ENCODE results near the gene SUN1.

The SUN1 gene

DNA sequence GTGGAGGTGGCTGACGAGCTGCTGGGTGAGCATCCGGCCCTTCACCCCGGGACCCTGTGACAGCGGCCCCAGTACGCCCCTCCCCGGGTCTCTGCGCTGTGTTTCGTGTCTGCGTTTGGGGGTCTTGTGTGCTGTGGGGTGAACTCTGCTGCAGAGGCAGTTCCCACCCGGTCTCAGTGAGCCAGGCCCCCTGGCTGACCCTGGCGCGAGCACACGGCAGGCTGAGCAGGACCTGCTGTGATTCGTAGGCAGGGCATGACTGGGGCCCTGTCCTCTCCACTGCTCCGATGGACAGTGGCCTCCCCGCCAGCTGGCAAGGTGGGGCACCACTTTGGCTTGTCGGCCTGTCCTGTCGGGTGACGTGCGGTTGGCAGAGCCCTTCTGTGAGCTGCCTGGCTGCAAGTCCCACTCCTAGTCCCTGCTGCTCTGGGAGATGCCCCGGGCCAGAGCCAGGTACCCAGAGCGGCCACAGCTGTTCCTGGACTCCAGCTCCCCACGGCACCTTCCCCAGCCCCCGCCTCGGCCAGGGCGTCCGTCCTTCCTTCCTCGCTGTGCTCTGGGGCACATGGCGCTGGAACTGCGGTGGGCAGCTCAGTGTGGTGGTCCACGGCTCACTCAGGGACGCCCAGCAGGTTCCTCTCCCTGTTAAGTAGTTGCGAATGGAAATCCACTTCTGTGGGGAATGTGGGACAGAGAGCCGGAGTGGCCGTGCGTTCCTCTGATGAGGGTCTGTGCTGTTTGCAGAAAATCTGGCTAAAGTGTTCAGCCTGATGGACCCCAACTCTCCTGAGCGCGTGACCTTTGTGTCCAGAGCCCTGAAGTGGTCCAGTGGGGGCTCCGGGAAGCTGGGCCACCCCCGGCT, 54.6 kb downstream of the SUN1 start:
- DNase-seq (ENCODE audit: extremely low spot score, insufficient read length, low read depth): no peak
- no peak for FAIRE-seq

DNA sequence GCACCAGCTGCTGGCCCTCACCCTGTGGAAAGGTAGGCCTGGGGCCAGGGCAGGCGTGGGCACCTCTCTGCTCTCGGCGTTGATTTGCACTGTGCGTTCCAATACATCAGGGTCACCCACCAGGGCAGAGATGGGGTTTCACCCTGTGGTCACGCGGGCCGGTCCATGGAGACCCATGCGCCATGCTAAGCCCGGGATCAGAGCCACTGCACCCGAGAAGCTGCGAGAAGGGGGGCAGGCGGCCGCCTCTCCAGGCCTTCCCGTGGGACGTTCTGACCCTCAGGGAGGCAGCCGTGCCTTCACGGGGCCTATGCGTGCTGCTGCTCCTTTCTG, 55.2 kb downstream of the SUN1 start:
- DNase-seq (ENCODE audit: extremely low spot score, insufficient read length, low read depth): no peak
- FAIRE-seq: no peak

DNA sequence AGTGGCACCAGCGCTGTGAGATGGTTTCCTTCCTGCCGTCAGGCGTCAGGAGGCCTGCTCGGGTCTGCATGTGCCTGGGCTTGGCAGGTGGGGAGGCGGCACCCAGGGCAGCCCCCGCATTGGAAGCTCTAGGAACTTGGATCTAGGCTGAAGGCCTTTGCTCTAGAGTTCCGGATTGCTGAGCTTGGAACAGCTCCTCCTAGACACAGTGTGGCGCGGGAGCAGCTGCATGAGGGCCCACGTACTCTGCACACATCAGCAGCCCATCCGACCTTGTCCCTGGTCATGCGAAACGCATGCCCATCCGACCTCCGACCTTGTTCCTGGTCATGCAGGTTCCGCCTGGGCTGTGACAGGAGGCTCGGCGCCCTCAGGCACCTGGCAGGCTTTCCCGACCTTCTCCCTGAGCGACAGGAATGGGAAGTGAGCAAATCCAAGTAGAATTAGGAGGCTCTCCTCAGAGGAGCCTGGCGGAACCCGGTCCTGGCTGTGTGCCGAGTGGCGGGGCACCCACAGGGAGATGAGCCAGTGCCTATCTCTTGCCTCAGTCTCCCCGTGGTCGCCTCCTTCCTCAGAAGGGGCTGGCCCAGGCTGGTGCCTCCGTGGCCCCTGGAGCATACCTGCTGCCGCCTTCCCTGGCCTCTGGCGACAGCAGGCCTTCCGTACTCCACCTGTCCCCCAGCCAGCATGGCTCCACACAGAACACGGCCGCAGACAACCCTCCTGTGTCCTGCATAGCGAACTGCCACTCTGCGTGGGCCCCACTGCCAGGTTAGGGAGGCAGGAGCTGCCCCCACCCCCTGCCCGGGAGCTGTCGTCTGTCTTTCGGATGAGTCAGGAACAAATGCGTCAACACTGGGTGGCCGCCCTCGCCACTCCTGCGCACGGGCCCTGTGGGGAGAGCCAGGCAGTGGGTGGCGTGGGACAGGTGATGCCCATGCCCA, 56.1 kb downstream of the SUN1 start:
- DNase-seq (ENCODE audit: extremely low spot score, insufficient read length, low read depth): no peak
- no peak for FAIRE-seq

DNA sequence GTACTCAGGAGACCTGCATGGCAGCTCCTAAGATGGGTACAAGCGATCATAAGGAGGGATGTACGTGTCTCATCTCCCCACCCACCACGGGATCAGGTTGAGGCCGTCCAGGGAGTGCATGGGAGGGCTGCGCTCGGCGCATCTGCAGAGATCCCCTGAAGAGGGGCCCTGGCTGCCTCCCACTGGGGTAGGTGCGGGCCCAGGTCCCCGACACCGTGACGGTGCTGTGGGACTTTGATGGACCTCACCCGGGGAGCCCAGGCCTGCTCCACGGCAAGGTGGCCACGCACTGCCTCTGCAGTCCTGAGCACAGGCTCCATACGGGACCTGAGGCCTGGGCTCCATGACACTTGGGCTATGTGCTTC, 56.7 kb downstream of the SUN1 start:
- DNase-seq (ENCODE audit: extremely low spot score, insufficient read length, low read depth): no peak
- FAIRE-seq: no peak

DNA sequence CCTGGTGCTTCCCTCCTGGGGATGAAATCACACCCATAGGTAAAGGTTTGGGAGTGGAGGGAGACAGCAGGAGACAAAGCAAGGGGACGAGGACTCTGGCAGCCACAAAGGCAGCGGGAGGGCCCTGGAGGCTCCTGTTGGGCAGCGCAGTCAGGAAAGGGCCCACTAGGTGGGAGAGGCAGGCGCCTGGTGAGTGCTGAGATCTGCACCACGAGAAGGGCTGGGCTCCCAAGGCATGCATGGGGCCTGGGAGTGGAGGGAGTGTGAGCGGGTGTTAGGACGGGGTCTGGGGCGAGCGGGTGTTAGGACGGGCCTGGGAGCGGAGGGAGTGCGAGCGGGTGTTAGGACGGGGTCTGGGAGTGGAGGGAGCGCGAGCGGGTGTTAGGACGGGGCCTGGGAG, 57.1 kb downstream of the SUN1 start:
- FAIRE-seq: no peak
- no peak for DNase-seq (ENCODE audit: extremely low spot score, insufficient read length, low read depth)

DNA sequence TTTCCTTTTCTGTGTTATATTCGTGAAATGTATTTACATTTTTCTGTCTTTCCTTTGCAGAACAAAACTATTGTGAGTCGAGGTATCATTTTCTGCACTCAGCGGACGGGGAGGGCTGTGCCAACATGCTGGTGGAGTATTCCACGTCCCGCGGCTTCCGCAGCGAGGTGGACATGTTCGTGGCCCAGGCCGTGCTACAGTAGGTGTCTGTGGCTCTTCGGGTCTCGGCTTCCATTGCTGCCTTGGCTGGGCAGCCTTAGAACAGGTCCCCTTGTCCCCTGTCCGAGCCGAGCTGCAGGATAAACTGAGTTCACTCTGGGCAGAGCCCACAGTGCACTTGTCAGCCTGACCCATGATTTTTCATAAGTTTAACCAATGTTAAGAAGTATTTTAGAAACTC, 58.6 kb downstream of the SUN1 start:
- FAIRE-seq: no peak

DNA sequence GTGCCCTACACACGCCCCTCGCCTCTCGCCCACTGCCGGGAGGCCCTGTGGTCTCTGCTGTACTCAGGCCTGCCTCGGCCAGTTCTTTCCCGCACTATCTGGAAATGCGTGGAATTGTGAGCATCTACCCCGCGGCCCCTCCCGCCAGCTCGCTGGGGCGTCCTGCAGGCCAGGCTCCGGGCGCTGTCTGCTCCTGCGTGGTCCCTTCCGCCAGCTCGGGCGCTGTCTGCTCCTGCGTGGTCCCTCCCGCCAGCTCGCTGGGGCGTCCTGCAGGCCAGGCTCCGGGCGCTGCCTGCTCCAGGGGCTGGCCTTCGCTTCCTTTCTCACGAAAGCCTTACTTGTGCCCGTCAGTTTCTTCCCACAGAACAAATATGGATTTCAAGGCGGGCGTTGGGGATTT, 59.0 kb downstream of the SUN1 start:
- DNase-seq (ENCODE audit: extremely low spot score, insufficient read length, low read depth) (no peak), FAIRE-seq (no peak)

More for the DNA sequence above, 58.6 kb downstream of the SUN1 start:
- DNase-seq (ENCODE audit: extremely low spot score, insufficient read length, low read depth): no peak

DNA sequence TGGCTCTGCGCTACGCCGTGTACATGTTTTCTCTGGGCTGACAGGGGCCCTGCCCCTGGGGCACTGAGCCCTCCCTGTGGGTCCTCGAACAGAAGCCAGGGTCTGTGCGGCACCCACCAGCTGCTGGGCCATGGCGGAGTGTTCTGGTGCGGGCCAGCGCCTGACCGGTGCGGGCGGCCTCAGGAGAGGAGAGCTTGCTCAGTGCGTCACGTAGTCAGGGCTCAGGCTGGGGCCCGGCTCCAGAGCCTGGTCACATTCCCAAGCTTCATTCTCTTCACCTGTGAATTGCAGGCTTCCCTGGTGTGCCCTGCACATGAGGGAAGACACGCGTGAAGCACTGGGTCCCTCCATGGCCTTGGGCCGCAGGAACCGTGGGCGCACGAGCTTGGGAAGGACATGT, 59.5 kb downstream of the SUN1 start:
- DNase-seq (ENCODE audit: extremely low spot score, insufficient read length, low read depth) (no peak), FAIRE-seq (no peak)

DNA sequence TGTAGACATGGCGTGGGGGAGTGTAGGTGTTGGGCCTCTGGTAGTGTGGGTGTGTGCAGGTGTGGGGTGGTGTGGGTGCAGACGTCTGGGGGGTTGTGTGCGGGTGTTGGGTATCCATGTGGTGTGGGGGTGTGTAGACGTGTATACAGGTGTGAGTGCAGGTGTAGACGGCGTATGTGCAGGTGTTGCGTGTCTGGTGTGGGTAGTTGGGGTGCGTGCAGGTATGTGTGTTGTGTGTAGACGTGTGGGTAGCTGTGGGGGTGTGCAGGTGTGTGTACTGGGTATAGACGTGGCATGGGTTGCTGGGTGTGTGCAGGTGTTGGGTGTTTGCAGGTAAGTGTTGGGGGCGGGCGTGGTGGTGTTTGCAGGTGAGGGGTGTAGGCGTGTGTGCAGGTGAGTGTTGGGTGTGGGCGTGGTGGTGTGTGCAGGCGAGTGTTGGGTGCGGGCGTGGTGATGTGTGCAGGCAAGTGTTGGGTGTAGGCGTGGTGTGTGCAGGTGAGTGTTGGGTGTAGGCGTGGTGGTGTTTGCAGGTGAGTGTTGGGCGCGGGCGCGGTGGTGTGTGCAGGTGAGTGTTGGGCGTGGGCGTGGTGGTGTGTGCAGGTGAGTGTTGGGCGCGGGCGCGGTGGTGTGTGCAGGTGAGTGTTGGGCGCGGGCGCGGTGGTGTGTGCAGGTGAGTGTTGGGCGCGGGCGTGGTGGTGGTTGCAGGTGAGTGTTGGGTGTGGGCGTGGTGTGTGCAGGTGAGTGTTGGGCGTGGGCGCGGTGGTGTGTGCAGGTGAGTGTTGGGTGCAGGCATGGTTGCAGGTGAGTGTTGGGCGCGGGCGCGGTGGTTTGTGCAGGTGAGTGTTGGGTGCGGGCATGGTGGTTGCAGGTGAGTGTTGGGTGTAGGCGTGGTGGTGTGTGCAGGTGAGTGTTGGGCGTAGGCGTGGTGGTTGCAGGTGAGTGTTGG, 60.6 kb downstream of the SUN1 start:
- DNase-seq (ENCODE audit: extremely low spot score, insufficient read length, low read depth) (no peak), FAIRE-seq (no peak)

DNA sequence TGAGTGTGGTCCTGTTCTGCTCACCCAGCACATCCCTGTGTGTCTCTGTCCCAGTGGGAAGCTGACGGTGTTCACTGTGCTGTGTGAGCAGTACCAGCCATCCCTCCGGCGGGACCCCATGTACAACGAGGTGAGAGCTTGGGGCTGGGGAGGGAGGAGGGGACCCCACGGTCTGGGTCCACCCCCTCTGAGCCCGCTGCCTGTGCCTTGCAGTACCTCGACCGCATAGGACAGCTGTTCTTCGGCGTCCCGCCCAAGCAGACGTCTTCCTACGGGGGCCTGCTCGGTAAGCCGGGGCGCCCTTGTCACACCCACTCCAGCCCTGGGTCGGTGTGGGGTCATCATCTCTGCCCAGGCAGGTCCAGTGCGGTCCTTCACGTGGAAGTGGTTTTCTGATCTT, 61.4 kb downstream of the SUN1 start:
- no peak for DNase-seq (ENCODE audit: extremely low spot score, insufficient read length, low read depth)
- FAIRE-seq: no peak

DNA sequence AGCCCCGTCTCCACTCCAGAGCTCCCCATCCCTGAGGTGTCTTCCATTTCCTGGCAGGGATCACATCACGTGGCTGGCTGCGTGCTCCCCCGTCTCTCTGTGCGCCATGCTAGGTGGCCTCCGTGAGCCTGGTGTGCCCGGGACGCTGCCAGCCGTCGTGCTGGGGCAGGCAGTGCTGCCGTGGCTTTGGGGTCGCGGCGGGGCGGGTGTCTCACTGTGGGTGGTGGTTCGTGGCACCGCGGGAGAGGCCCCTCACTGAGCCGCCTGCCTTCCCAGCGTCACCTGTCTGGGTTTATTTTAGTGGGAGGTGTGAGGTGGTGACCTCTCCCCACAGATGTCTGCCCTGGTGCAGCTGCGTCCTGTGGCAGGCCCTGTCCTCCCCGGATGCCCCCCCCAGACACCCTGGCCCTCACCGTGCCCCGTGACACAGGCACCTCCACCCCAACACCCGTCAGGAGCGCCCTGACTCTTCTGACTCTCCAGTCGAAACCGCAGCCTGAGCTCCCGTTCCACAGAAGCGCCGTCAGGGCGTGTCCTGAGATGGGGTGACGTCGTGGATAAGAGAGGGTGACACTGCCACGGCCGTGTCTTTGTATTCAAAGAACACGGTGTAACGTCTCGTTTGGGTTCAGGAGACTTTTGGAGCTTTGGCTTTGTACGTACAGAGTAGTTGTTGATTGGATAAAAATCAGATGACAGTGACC, 62.0 kb downstream of the SUN1 start:
- no peak for FAIRE-seq
- DNase-seq (ENCODE audit: extremely low spot score, insufficient read length, low read depth): no peak

DNA sequence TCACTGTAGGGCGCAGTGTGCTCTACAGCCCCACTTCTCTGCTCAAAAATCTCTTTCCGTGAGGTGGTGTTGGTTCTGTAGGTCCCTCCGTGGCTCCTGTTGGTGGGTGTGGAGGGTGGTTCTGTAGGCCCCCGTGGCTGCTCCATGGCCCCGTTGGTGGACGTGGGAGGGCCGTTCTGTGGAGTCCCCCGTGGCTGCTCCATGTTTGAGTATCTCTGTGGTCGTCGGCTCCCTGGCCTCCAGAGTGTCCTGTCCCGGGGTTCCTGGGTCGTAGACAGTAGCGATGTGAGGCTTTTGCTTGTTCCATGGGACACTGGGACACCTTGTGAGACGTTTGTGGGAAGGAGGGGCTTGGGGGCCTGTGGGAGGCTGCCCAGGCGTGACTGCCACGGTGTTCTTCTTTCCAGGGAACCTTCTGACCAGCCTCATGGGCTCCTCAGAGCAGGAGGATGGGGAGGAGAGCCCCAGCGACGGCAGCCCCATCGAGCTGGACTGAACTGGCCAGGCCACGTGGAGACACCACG, 62.7 kb downstream of the SUN1 start:
- FAIRE-seq: no peak
- DNase-seq (ENCODE audit: extremely low spot score, insufficient read length, low read depth): no peak

DNA sequence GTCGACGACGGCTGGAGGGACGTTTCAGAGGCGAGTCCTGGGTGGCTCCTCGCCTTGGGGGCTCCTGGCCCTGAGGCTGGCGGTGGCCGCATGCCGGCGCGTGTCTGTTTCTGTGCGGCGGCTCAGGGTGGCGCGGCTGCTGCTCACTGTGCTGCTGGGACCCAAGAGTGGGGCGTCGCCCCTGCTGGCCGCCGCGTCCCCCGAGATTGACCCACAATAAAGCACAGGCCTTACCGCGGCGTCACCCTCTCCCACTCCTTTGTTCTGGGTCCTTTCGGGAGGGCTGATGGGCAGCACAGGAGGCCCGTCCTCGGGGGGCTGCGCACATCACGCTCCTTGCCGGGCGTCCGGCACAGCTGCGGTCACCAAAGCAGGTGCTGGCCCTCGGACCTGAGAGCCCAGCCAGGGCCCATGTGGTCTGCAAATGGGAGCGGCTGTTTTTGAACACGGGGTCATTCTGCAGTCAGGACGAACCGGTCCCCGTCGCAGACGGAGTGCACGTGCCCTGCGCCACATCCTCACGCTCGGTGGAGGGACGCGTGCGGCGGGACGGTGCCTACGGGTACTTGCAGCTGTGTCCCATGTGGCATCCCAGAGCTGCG, 63.3 kb downstream of the SUN1 start:
- DNase-seq (ENCODE audit: extremely low spot score, insufficient read length, low read depth) (no peak), FAIRE-seq (no peak)

DNA sequence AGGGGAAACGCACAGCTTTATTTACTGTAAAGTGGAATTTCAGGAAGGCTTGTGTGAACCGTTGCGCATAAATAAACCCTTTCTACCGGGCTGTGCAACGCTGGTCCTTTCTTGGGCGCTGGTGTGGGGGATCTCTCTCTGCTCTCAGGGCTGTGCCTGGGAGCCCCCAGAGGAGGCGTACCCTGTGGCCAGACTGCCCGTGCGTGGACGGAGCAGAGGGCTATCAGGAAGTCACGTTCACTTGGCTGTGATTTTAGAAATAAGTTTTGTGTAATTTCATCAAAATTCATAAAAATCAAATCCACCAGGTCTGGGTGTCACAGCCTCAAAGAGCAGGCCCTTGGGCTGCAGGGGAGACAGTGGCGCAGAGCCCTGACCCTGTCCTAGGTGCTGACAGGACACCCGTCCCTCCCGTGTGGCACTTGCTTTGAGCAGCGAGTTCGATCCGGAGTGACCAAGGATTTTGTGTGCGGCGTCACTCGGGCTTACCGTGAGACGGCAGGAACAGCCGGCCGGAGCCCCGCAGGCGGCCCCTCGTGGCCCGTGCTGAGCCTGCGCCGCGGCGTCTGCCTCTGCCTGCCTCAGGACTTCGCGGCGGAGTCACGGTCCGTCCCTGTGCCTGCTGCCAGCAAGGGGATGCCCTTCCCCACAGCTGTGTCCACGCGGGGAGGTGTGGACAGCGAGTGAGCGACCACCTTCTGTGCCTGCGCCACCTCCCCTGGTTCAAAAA, 64.2 kb downstream of the SUN1 start:
- FAIRE-seq: no peak

DNA sequence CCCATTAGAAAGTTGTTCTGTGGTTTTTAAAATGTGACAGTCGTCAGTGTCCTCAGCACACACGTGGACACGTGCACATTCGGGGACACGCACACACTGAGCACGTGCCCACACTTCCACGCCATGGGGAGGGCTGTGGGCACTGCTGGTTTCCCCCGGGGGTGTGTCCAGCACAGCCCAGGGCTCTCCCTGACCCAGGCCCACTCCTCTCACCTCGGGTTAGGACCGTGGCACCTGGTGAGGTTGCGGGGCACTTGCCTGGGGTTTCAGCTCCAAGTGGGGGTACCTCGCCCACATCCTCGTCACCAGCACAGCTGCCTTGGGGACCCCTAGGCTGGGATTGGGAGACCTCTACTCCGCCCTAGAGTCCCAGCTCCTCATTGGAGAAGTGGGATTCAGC, 64.8 kb downstream of the SUN1 start:
- no peak for DNase-seq (ENCODE audit: extremely low spot score, insufficient read length, low read depth)
- no peak for FAIRE-seq

More for the DNA sequence above, 64.2 kb downstream of the SUN1 start:
- no peak for DNase-seq (ENCODE audit: extremely low spot score, insufficient read length, low read depth)

DNA sequence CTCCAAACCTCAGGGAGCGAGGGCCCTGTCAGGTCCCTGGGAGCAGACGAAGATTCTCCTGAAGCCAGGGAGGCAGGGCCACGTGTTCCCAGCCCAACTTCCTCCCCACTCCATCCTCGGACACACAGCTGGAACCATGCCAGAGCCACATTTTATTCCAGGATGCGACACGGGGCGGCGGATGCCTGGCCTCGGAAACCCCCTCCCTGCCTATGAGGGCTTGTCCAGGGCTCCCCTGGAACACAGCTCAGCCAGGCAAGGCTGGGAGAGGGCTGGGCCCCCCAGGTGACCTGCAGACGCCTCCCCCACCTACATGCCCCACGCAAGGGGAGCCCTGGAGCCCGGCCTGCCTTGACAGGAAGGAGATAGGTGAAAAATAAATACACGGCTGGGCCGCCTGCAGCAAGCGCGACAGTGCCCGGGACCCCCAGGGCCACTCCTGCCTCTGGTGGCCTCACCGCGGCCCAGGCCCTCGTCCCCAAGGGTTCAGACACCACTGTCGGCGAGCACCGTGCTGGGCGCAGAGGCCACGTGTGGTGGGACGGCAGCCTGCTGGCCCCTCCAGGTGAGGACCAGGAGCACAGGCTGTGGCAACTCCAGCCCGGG, 65.6 kb downstream of the SUN1 start:
- FAIRE-seq: no peak
- no peak for DNase-seq (ENCODE audit: extremely low spot score, insufficient read length, low read depth)

DNA sequence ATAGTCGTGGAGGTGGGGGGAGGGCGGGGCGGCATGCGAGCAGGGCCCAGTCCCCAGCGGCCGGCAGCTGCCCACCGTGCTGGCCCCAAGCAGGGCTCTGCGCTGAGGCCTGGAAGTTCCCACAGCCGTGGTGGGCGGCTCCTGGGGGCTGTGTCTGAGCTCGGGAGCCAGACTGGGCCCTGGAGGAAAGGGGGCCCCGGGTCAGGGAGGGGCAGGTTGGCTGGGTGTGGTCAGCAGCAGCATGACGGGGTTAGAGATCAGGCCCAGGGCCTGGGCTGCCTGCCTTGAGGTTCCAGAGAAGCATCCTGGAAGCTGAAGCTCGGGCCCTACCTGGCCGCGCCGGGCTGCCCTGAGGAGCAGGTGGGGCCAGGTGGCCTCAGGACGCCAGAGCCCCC, 66.2 kb downstream of the SUN1 start:
- no peak for DNase-seq (ENCODE audit: extremely low spot score, insufficient read length, low read depth)
- no peak for FAIRE-seq

All from GM18507 (cell line).